Astrocyte (in vitro differentiated cells and primary cell): ENCODE measurements around the gene ZBTB7C.

Experiments
- CTCF ChIP-seq: IDR thresholded peaks from 2 replicates; pipeline ENCODE4 v1.5.1; 2011; ENCODE audit warnings: low read depth, mild to moderate bottlenecking, inconsistent platforms, low read length, moderate library complexity; ENCODE audit not compliant: insufficient read depth
- EZH2 ChIP-seq: IDR thresholded peaks from 2 replicates; pipeline ENCODE4 v1.6.1; 2012; ENCODE audit warnings: mild to moderate bottlenecking, low read length, inconsistent platforms; ENCODE audit not compliant: insufficient read depth

- no peak for TF ChIP-seq EZH2
- TF ChIP-seq CTCF, result no peak
Measured at GRCh38 chr18:48036226-48036625, 373.0 kb downstream of the ZBTB7C start.
